Astrocyte (in vitro differentiated cells and primary cell): ENCODE data around the gene CSF2RB. TPM values are rescaled to one million over a fixed set of nuclear protein-coding genes. Genes with fewer than 3 reads are reported as not detected.

Experiments used
- DNase-seq: peaks from one replicate; pipeline ENCODE4 v3.0.0-alpha.2; 2010; ENCODE audit warnings: low read depth
- FAIRE-seq: peaks from 2 replicates; lab custom pipeline; 2011; peaks lifted over from hg19 to GRCh38; lab: Jason Lieb, UNC
- H2AFZ ChIP-seq: 2 replicates; pipeline ENCODE4 v1.6.0; 2012; ENCODE audit warnings: low read depth, low read length, inconsistent platforms
- H3K27ac ChIP-seq: 2 replicates; pipeline ENCODE4 v1.5.1; 2011; ENCODE audit warnings: low read depth, low read length, inconsistent platforms
- H3K27me3 ChIP-seq: 2 replicates; pipeline ENCODE4 v1.6.0; 2011; ENCODE audit warnings: low read length, inconsistent platforms; ENCODE audit not compliant: insufficient read depth
- H3K36me3 ChIP-seq: 2 replicates; pipeline ENCODE4 v1.5.1; 2011; ENCODE audit warnings: low read length, inconsistent platforms; ENCODE audit not compliant: insufficient read depth
- H3K4me1 ChIP-seq: 2 replicates; pipeline ENCODE4 v1.5.1; 2011; ENCODE audit warnings: low read length, inconsistent platforms; ENCODE audit not compliant: insufficient read depth
- H3K4me2 ChIP-seq: 2 replicates; pipeline ENCODE4 v1.6.0; 2012; ENCODE audit warnings: low read length, inconsistent platforms
- H3K4me3 ChIP-seq: 2 replicates; pipeline ENCODE4 v1.5.1; 2011; ENCODE audit warnings: low read depth, mild to moderate bottlenecking, low read length, inconsistent platforms; ENCODE audit not compliant: insufficient read depth
- H3K79me2 ChIP-seq: 2 replicates; pipeline ENCODE4 v1.6.0; 2012; ENCODE audit warnings: mild to moderate bottlenecking, low read length, inconsistent platforms; ENCODE audit not compliant: insufficient read depth
- H3K9ac ChIP-seq: 2 replicates; pipeline ENCODE4 v1.6.0; 2012; ENCODE audit warnings: mild to moderate bottlenecking, low read length, inconsistent platforms
- H3K9me3 ChIP-seq: 2 replicates; pipeline ENCODE4 v1.5.1; 2012; ENCODE audit warnings: low read depth, mild to moderate bottlenecking, low read length, inconsistent platforms; ENCODE audit not compliant: insufficient read depth
- H4K20me1 ChIP-seq: 2 replicates; pipeline ENCODE4 v1.6.0; 2012; ENCODE audit warnings: low read length, inconsistent platforms; ENCODE audit not compliant: insufficient read depth
- H3K27ac Mint-ChIP-seq: one replicate; pipeline ENCODE4 v1.8.0; 2021; ENCODE audit warnings: mild to moderate bottlenecking, mixed read lengths; ENCODE audit not compliant: unreplicated experiment
- H3K27me3 Mint-ChIP-seq: one replicate; pipeline ENCODE4 v1.8.0; 2021; ENCODE audit warnings: low read depth, mixed read lengths; ENCODE audit not compliant: unreplicated experiment
- H3K36me3 Mint-ChIP-seq: one replicate; pipeline ENCODE4 v1.8.0; 2021; ENCODE audit warnings: low read depth, mixed read lengths; ENCODE audit not compliant: unreplicated experiment
- H3K4me1 Mint-ChIP-seq: one replicate; pipeline ENCODE4 v1.8.0; 2021; ENCODE audit warnings: low read depth, mixed read lengths; ENCODE audit not compliant: unreplicated experiment
- H3K4me3 Mint-ChIP-seq: one replicate; pipeline ENCODE4 v1.8.0; 2021; ENCODE audit warnings: mild to moderate bottlenecking, moderate library complexity, mixed read lengths; ENCODE audit not compliant: unreplicated experiment
- H3K9me3 Mint-ChIP-seq: one replicate; pipeline ENCODE4 v1.8.0; 2021; ENCODE audit warnings: mild to moderate bottlenecking, mixed read lengths; ENCODE audit not compliant: unreplicated experiment
- EZH2 ChIP-seq: IDR thresholded peaks from 2 replicates; pipeline ENCODE4 v1.6.1; 2012; ENCODE audit warnings: mild to moderate bottlenecking, low read length, inconsistent platforms; ENCODE audit not compliant: insufficient read depth
- total RNA-seq: library from RNA; stranded (reverse); gene quantifications from 2 replicates; pipeline ENCODE4 v1.2.1, GENCODE V29; 2021
- TF ChIP-seq, protein P1 (sequence below): IDR thresholded peaks from 2 replicates; pipeline ENCODE4 v1.5.1; 2011; ENCODE audit warnings: low read depth, mild to moderate bottlenecking, inconsistent platforms, low read length, moderate library complexity; ENCODE audit not compliant: insufficient read depth

Gene CSF2RB
- total RNA-seq, 1 donor from 2014 or later: 0.09 TPM

- no peak overlapping the region for H3K9ac ChIP-seq
- Mint-ChIP-seq H3K9me3 (peaks cover 26% of the 10 kb centered on the region), H3K36me3 (no peaks in the 10 kb centered on the region), H3K4me3 (no peak overlapping the region), H3K27me3 (peaks cover 36% of the 10 kb centered on the region), H3K27ac (no peak overlapping the region), H3K4me1 (no peaks in the 10 kb centered on the region)
- H3K4me1 ChIP-seq: no peaks in the 10 kb centered on the region
- H3K4me3 ChIP-seq: no peak overlapping the region
- TF ChIP-seq, protein P1, sequence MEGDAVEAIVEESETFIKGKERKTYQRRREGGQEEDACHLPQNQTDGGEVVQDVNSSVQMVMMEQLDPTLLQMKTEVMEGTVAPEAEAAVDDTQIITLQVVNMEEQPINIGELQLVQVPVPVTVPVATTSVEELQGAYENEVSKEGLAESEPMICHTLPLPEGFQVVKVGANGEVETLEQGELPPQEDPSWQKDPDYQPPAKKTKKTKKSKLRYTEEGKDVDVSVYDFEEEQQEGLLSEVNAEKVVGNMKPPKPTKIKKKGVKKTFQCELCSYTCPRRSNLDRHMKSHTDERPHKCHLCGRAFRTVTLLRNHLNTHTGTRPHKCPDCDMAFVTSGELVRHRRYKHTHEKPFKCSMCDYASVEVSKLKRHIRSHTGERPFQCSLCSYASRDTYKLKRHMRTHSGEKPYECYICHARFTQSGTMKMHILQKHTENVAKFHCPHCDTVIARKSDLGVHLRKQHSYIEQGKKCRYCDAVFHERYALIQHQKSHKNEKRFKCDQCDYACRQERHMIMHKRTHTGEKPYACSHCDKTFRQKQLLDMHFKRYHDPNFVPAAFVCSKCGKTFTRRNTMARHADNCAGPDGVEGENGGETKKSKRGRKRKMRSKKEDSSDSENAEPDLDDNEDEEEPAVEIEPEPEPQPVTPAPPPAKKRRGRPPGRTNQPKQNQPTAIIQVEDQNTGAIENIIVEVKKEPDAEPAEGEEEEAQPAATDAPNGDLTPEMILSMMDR: no peak
- TF ChIP-seq EZH2: no peak
- no peak overlapping the region for H3K27ac ChIP-seq
- no peak overlapping the region for H2AFZ ChIP-seq
- H3K36me3 ChIP-seq: no peaks in the 10 kb centered on the region
- FAIRE-seq (no peak), DNase-seq (peak; percentile 80)
- H3K79me2 ChIP-seq: no peaks in the 10 kb centered on the region
- H3K27me3 ChIP-seq: peaks cover 7% of the 10 kb centered on the region
- H3K4me2 ChIP-seq: no peak overlapping the region
- H4K20me1 ChIP-seq: no peaks in the 10 kb centered on the region
- H3K9me3 ChIP-seq: no peaks in the 10 kb centered on the region
Measured at GRCh38 chr22:36879775-36880174, 33.7 kb upstream of the CSF2RB start.

GRCh38 chr22:36881504-36882245 lies 31.8 kb upstream of the CSF2RB start:
- H3K36me3 ChIP-seq: no peaks in the 10 kb centered on the region
- no peaks in the 10 kb centered on the region for H3K9me3 ChIP-seq
- TF ChIP-seq EZH2: no peak
- TF ChIP-seq, protein P1: no peak
- no peaks in the 10 kb centered on the region for H4K20me1 ChIP-seq
- DNase-seq (no peak), FAIRE-seq (no peak)
- Mint-ChIP-seq H3K27me3 (peaks cover 22% of the 10 kb centered on the region), H3K27ac (no peak overlapping the region), H3K36me3 (no peaks in the 10 kb centered on the region), H3K4me3 (no peak overlapping the region), H3K9me3 (peaks cover 30% of the 10 kb centered on the region), H3K4me1 (no peaks in the 10 kb centered on the region)
- H3K4me2 ChIP-seq: no peak overlapping the region
- H3K27ac ChIP-seq: no peak overlapping the region
- no peak overlapping the region for H3K9ac ChIP-seq
- H3K4me3 ChIP-seq: no peak overlapping the region
- H3K79me2 ChIP-seq: no peaks in the 10 kb centered on the region
- H2AFZ ChIP-seq: no peak overlapping the region
- no peaks in the 10 kb centered on the region for H3K4me1 ChIP-seq
- H3K27me3 ChIP-seq: peaks cover 9% of the 10 kb centered on the region
